GM21576 (cell line): ENCODE data around the gene TRIP13.
"Not testable (repeated sequence)": the region's sequence is repeated elsewhere in the genome, so short reads cannot be mapped to it uniquely, and the experiment has no call there.

ENCODE experiments used
- ATAC-seq: cut with Tn5 transposase; IDR thresholded peaks from one replicate; pipeline ENCODE4 v1.9.1; 2021; ENCODE audit warnings: mild to moderate bottlenecking, moderate library complexity; ENCODE audit not compliant: unreplicated experiment

Gene TRIP13, protein sequence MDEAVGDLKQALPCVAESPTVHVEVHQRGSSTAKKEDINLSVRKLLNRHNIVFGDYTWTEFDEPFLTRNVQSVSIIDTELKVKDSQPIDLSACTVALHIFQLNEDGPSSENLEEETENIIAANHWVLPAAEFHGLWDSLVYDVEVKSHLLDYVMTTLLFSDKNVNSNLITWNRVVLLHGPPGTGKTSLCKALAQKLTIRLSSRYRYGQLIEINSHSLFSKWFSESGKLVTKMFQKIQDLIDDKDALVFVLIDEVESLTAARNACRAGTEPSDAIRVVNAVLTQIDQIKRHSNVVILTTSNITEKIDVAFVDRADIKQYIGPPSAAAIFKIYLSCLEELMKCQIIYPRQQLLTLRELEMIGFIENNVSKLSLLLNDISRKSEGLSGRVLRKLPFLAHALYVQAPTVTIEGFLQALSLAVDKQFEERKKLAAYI

GRCh38 chr5:892394-893136 is at the start of gene TRIP13, which contains the start of gene BRD9:
Gene TRIP13 (plus strand): TSS chr5:892884. CDS start chr5:892999, 115 bp downstream.
Gene BRD9 (minus strand): TSS chr5:892801. CDS start chr5:892657, 144 bp downstream.
- ATAC-seq = peak; percentile 94

DNA sequence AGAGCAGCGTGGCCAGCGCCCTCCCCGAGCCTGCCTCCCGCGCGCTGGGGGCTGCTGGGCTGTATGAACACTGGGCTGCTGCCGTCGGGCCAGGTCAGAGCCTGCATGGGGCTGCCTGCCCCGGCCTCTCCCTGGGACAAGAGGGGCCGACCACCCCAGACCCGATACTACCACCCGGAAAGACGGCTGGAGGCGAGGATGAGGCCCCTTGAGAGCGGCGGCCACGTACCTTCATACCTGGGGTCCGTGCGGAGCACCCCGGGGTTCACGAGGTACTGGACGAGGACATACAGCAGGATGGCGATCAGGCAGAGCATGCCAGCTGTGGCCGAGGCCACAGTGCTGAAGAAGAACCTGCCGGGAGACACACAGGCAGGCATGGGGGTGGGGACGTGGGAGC is 49.3 kb upstream of the TRIP13 start:
- ATAC-seq = not testable (repeated sequence)

GRCh38 chr5:843926-844325 is 48.8 kb upstream of the TRIP13 start:
- not testable (repeated sequence) for ATAC-seq

DNA sequence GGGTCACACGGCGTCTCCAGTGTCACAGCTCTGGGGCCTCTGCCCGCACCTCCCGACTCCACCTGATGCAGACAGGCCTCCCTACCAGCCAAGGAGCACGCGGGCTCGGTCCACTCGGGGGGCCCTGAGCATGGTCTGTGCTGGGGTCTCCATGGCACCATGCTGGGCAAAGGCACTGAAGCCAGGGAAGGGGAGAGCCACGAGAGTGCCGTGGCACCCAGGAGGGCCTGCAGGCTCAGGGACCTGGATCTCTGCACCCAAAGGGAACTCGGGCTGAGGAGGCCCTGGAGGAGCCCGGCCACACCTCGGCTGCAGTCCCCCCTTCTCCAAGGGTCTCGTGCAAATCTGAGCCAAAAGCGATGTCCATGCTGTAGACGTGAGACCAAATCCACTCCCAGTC is 48.3 kb upstream of the TRIP13 start:
- not testable (repeated sequence) for ATAC-seq

DNA sequence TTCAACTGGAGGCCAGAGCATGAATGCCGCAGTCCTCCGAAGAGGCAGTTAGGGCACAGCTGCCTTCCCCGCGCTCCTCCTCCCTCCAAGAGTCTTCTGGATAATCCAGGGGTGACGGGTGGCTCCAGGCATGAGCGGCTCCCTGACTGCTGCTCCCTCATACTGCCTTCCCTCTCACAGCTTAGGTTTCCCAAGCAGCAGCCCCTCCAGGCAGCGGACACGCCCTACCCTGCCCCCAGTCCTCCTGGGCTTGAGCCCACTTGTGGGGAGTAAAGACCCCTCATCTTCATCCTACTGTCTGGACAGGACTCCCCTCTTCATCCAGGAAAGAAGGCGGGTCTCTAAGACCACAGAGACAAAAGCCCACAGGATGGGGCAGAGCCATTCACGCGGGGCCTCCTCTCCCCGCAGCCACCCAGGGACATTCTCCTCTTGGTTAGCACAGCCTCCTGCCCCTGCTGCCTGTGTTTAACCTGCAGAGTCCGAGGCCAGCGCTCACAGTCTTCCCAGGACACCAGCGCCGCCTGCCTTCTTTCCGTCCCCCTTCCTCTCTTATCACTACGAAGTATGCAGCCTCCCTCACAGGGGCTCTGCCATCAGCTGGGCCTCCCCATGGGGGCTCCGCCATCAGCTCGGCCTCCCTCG is 47.5 kb upstream of the TRIP13 start:
- not testable (repeated sequence) for ATAC-seq

DNA sequence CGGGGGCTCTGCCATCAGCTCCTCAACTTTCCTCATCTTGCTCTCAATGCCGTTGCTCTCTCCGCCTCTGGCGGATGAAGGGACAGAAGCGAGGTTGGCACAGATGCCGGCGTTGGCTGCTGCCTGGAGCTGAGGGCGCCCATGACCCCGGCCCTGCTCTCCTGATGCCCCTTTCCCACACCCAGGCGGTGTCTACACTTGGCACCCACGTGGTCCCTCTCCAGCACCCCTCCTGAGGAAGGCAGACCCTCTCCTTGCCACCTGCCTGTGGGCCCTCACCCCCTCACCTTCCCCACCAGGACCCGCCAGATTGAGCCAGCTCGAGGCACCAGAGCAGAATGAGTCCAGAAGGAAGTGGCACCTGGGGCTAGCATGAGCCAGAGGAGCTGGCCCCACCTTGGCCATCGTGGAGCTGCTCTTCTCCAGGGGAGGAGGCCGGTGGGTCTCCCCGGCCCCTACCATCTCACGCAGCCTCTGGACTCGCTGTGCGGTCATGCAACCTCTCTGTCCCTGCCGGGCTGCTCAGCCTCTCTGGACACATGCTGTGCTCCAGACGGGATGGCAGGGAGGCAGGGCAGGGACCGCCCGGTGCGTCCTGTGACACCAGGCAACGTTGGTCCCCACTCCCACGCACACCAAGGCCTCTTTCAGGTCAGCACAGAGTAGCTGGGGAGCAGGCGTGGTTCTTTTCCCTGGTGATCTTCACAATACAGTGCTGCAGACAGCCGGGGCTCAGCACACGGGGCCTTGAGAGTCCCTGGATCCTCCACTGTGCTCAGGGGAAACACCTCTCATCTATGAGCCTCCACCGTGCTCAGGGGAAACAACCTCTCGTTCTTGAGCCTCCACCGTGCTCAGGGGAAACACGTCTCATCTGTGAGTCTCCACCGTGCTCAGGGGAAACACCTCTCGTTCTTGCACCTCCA is 46.7 kb upstream of the TRIP13 start:
- ATAC-seq = not testable (repeated sequence)

- ATAC-seq = not testable (repeated sequence)
Measured at GRCh38 chr5:846602-847091, 46.0 kb upstream of the TRIP13 start.

DNA sequence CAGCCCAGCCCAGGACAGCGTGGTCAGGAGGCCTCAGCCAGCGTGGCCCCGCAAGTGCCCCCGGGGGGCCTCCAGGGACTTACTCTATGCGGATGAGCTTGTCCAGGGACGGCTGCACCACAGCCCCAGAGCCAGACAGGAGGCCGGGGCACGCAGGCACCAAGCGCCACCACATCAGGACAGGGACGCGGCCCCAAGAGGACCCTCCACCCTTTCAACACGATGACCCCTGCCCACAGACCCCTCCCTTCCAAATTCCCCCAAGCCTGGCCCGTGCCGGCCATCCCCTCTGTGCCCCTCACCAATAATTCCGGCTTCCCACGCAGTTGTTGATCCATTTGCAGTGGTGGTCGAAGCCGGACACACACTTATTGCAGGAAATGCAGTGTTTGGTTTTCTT is 45.5 kb upstream of the TRIP13 start:
- ATAC-seq = not testable (repeated sequence)

- not testable (repeated sequence) for ATAC-seq
Measured at GRCh38 chr5:847736-848135, 44.9 kb upstream of the TRIP13 start.

DNA sequence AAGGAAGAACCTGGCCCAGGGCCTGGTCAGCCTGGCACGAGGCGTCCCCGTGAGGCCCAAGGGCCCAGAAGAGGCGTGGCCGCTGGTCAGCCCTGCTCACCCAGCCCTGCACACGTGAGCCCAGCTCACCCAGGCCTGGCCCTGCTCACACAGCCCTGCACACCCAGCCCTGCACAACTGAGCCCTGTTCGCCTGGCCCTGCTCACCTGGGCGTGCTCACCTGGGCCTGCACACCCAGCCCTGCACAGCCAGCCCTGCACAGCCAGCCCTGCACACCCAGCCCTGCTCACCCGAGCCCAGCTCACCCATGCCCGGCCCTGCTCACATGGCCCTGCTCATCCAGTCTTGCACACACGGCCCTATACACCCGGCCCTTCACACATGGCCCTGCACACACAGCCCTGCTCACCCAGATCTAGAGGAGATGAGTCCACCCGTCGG is 44.0 kb upstream of the TRIP13 start:
- no peak for ATAC-seq

DNA sequence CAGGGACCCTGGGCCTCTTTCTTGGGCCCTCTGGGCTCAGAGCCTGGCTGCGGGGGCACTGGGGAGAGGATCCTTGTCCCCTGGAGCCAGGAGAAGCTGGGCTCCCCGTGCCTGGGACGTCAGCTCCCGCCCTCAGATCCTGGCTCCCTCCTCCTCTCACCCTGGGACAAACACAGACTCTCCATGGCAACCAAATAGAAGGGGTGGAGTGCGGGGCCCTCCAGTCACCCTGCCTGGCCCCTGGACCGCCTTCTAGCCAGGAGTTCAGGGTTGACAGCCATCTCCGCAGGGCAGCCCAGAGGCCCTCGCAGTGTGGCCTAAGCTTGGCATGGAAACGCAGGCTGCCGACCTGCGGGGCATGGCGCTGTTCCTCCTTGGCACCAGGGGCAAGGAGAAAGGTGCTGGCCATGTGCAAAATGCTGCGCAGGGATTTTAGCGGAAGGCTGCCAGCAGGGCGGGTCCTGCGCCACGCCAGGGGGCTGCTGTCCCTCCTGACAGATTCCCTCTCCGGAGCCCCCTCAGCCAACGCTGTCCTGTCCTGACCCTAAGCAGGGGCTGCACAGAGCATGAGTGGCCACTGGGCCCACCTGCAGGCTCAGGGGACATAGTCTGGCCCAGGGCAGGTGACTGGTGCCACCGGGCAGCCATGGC is 42.9 kb upstream of the TRIP13 start:
- ATAC-seq = no peak

DNA sequence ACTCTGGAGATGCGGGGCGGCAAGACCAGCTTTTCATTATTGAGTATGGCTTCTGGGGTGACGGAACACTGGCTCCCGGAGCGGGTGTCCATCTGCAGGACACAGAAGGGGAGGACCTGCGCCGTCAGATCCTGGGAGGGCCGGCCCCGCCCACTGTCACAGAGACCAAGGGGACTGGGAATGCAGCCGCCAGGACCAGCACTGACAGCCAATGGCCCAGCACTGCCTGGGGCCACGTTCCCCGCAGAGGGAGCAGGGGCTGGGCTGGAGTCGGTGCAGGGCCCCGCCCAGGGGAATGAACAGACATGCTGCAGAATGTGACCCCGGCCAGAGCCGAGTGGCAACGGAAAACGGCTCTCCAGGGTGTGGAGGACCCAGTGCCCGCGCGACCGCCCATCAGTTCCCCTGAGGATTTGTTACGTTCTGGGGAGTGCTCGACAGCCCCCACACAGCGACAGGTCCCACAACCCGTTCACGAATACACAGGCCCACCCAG is 42.1 kb upstream of the TRIP13 start, which contains the start of gene ZDHHC11:
TSS of gene ZDHHC11 (minus strand) at position 476 of the 496 bp plus-strand sequence. CDS start at position 92, 384 bp downstream.
- no peak for ATAC-seq

- no peak for ATAC-seq
Measured at GRCh38 chr5:851076-851475, 41.6 kb upstream of the TRIP13 start.

GRCh38 chr5:851553-851952 is 41.1 kb upstream of the TRIP13 start:
- ATAC-seq = no peak

- ATAC-seq = no peak
Measured at GRCh38 chr5:852018-852417, 40.7 kb upstream of the TRIP13 start.

GRCh38 chr5:852431-853401 is 40.0 kb upstream of the TRIP13 start:
- ATAC-seq = no peak

GRCh38 chr5:853416-854090 is 39.1 kb upstream of the TRIP13 start:
- ATAC-seq = not testable (repeated sequence)
